IPS-18c (cell line): ENCODE data around the gene C1orf56.
"Not testable (repeated sequence)": the region's sequence is repeated elsewhere in the genome, so short reads cannot be mapped to it uniquely, and the experiment has no call there.

Experiments
- H3K4me3 ChIP-seq: 2 replicates; pipeline ENCODE4 v1.7.0; 2013; ENCODE audit warnings: low read depth, mild to moderate bottlenecking, low read length, moderate library complexity; ENCODE audit not compliant: insufficient read depth
- H3K9me3 ChIP-seq: one replicate; pipeline ENCODE4 v1.6.1; 2013; ENCODE audit warnings: mild to moderate bottlenecking, low read length, moderate library complexity; ENCODE audit not compliant: control insufficient read depth, insufficient read depth

The C1orf56 gene

GRCh38 chr1:151097426-151097825 lies 49.9 kb downstream of the C1orf56 start:
- not testable (repeated sequence) for H3K4me3 ChIP-seq, H3K9me3 ChIP-seq

DNA sequence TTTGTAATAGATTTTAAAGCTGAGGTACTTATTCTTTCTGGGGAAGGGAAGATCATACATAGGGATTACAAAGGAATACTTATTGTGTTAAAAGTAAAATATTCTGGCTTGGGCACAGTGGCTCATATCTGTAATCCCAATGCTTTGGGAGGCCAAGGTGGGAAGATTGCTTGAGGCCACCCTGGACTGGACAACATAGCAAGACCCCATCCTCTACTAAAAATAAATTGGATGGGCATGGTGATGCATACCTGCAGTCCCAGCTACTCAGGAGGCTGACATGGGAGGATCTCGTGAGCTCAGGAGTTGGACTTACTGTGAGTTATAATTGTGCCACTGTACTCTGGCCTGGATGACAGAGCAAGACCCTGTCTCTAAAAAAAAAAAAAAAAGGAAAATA lies 50.6 kb downstream of the C1orf56 start:
- H3K4me3 ChIP-seq: no peak overlapping the region
- no peaks in the 10 kb centered on the region for H3K9me3 ChIP-seq
